Keratinocyte (primary cell): Measurements from ENCODE around the gene OR2F1. TPM values are rescaled to one million over a fixed set of nuclear protein-coding genes. Genes with fewer than 3 reads are reported as not detected.

Source experiments
- DNase-seq: peaks from one replicate; pipeline ENCODE4 v3.0.0-alpha.2; 2011; ENCODE audit warnings: low read depth, missing footprints, low spot score
- FAIRE-seq: peaks from 2 replicates; lab custom pipeline; 2011; peaks lifted over from hg19 to GRCh38; lab: Jason Lieb, UNC
- H2AFZ ChIP-seq: 2 replicates; pipeline ENCODE4 v1.6.0; 2012; ENCODE audit warnings: low read length, control low read depth, inconsistent platforms; ENCODE audit not compliant: control insufficient read depth
- H3K27ac ChIP-seq: 2 replicates; pipeline ENCODE4 v1.5.1; 2011; ENCODE audit warnings: low read length; ENCODE audit not compliant: control insufficient read depth, insufficient read depth
- H3K27me3 ChIP-seq: 3 replicates; pipeline ENCODE4 v1.6.0; 2011; ENCODE audit warnings: low read length; ENCODE audit not compliant: control insufficient read depth, insufficient read depth; ENCODE audit errors: extremely low read depth
- H3K36me3 ChIP-seq, 2 experiments: 2 replicates in 1 of 2; 3 replicates in 1 of 2; pipeline ENCODE4 v1.5.1; 2011; ENCODE audit warnings: low read length in 2 of 2, mild to moderate bottlenecking in 1 of 2; ENCODE audit not compliant: control insufficient read depth in 2 of 2, insufficient read depth in 2 of 2; ENCODE audit errors: extremely low read depth in 1 of 2
- H3K4me1 ChIP-seq: 3 replicates; pipeline ENCODE4 v1.5.1; 2011; ENCODE audit warnings: low read length; ENCODE audit not compliant: control insufficient read depth, insufficient read depth; ENCODE audit errors: extremely low read depth
- H3K4me2 ChIP-seq: 3 replicates; pipeline ENCODE4 v1.6.0; 2011; ENCODE audit warnings: low read depth, low read length; ENCODE audit not compliant: control insufficient read depth, insufficient read depth; ENCODE audit errors: extremely low read depth
- H3K4me3 ChIP-seq, 3 experiments: fragments of 200-600 bp in 1 of 3; sonication (generic) in 1 of 3; 2 replicates in 2 of 3; 3 replicates in 1 of 3; pipeline ENCODE4 v1.5.1; 2011 to 2016; ENCODE audit warnings: low read length in 3 of 3, mild to moderate bottlenecking in 3 of 3, control low read depth in 2 of 3, inconsistent platforms in 1 of 3, low read depth in 1 of 3, mixed read lengths in 1 of 3, mixed run types in 1 of 3, moderate library complexity in 1 of 3; ENCODE audit not compliant: control insufficient read depth in 2 of 3, insufficient read depth in 2 of 3; ENCODE audit errors: extremely low read depth in 1 of 3
- H3K79me2 ChIP-seq: 2 replicates; pipeline ENCODE4 v1.6.0; 2012; ENCODE audit warnings: low read length; ENCODE audit not compliant: control insufficient read depth, insufficient read depth
- H3K9ac ChIP-seq: 3 replicates; pipeline ENCODE4 v1.6.0; 2011; ENCODE audit warnings: low read length; ENCODE audit not compliant: control insufficient read depth, insufficient read depth; ENCODE audit errors: extremely low read depth
- H3K9me1 ChIP-seq: 3 replicates; pipeline ENCODE4 v1.6.0; 2011; ENCODE audit warnings: low read length; ENCODE audit not compliant: control insufficient read depth, insufficient read depth; ENCODE audit errors: extremely low read depth
- H3K9me3 ChIP-seq: 2 replicates; pipeline ENCODE4 v1.5.1; 2012; ENCODE audit warnings: low read depth, low read length; ENCODE audit not compliant: control insufficient read depth
- H4K20me1 ChIP-seq: 3 replicates; pipeline ENCODE4 v1.6.0; 2011; ENCODE audit warnings: low read length; ENCODE audit not compliant: control insufficient read depth, insufficient read depth; ENCODE audit errors: extremely low read depth
- EZH2 ChIP-seq: IDR thresholded peaks from one replicate; pipeline ENCODE4 v1.6.1; 2012; ENCODE audit warnings: inconsistent platforms, mild to moderate bottlenecking, low read length, moderate library complexity
- dilution Hi-C: fragments of 300-500 bp; cut with MboI; formaldehyde crosslinking; loops from one replicate; pipeline ENCODE4 v1.7.0; 2020; ENCODE audit warnings: low sequenced_read_pairs; ENCODE audit not compliant: extremely low pct_ligation_motif_present
- polyA plus RNA-seq, 5 experiments: library from polyadenylated mRNA; depleted of rRNA in 3 of 5; stranded (reverse) in 3 of 5; stranded (forward) in 1 of 5; unstranded in 1 of 5; fragments of >200 nt; gene quantifications; 1 replicate in 1 of 5; 2 replicates in 3 of 5; 3 replicates in 1 of 5; pipeline versions ENCODE4 v1.2.1 to v1.2.3, GENCODE V29; 2011 to 2012; ENCODE audit warnings: missing spikeins in 2 of 5, low read depth in 1 of 5, low replicate concordance in 1 of 5
- TF ChIP-seq, protein P1 (sequence below), 3 experiments: IDR thresholded peaks in 1 of 3; conservative IDR thresholded peaks in 1 of 3; optimal IDR thresholded peaks in 1 of 3; 2 replicates in 2 of 3; 3 replicates in 1 of 3; pipeline versions ENCODE3 to v1.5.1; 2011; ENCODE audit warnings: low read length in 3 of 3, mild to moderate bottlenecking in 3 of 3, moderate library complexity in 2 of 3, control low read depth in 1 of 3, inconsistent platforms in 1 of 3; ENCODE audit not compliant: insufficient read depth in 2 of 3; ENCODE audit errors: extremely low read depth in 1 of 3

Gene OR2F1
- polyA plus RNA-seq, 1 donor (not counting 4 experiments of a cell fraction or from before 2014, with no cell fraction given), result not detected

- Histone ChIP-seq H3K27me3 (no peaks in the 10 kb centered on the region), H3K36me3 (no peaks in the 10 kb centered on the region), H3K9ac (no peak overlapping the region), H3K79me2 (no peaks in the 10 kb centered on the region), H3K4me1 (no peaks in the 10 kb centered on the region), H3K4me2 (no peak overlapping the region), H3K4me3 (no peak overlapping the region), H2AFZ (no peak overlapping the region), H3K9me3 (no peaks in the 10 kb centered on the region), H3K9me1 (no peaks in the 10 kb centered on the region), H4K20me1 (no peaks in the 10 kb centered on the region), H3K27ac (no peak overlapping the region)
- dilution Hi-C loops, result no loop called here
- FAIRE-seq (no peak), DNase-seq (no peak)
- TF ChIP-seq EZH2, result no peak
- TF ChIP-seq, protein P1, sequence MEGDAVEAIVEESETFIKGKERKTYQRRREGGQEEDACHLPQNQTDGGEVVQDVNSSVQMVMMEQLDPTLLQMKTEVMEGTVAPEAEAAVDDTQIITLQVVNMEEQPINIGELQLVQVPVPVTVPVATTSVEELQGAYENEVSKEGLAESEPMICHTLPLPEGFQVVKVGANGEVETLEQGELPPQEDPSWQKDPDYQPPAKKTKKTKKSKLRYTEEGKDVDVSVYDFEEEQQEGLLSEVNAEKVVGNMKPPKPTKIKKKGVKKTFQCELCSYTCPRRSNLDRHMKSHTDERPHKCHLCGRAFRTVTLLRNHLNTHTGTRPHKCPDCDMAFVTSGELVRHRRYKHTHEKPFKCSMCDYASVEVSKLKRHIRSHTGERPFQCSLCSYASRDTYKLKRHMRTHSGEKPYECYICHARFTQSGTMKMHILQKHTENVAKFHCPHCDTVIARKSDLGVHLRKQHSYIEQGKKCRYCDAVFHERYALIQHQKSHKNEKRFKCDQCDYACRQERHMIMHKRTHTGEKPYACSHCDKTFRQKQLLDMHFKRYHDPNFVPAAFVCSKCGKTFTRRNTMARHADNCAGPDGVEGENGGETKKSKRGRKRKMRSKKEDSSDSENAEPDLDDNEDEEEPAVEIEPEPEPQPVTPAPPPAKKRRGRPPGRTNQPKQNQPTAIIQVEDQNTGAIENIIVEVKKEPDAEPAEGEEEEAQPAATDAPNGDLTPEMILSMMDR (optimal IDR thresholded peaks at IDR 0.05 in 1 of 3, IDR thresholded peaks at IDR 0.05 in 1 of 3, conservative IDR thresholded peaks at IDR 0.05 in 1 of 3; ENCODE audit: extremely low read depth in 1 of 3, insufficient read depth in 2 of 3, low read length in 3 of 3), result no peak
These were observed 4.1 kb downstream of the OR2F1 start for GRCh38 chr7:143958781-143959180.

DNA sequence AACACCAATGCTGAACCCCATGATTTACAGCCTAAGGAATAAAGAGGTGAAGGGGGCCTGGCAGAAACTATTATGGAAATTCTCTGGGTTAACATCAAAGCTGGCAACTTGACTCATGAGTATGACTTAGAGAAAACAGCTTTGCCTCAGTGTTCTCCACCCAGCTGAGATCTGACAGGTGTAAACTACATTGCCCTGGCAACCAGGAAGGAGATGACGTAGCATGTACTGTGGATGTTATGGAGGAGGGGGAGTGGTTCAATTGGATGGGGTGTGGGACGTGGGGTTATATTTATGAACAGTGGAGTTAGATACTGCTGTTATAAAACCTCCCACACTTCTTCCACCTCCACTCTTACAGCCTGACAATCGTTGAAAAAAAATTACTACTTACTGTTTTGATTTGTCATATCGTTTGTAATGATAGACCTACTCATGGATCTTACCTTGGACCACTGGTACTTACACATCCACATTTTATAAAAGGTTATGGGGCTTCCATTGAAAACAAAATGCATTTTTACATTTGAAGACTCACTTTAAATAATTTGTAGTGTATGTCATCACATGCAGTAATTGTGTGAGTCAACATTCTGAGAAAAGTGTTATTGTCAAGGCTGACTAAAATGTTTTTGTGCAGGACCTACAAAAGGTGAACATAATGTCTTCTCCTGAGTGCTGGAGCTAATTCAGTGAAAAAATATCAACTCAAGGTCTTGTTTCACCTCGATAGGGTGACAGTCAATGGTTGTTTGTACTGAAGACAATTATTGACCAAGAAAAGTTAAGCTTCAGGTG, 6.4 kb downstream of the OR2F1 start:
- no peaks in the 10 kb centered on the region for H3K4me1 ChIP-seq

More for the DNA sequence above, 6.4 kb downstream of the OR2F1 start:
- H3K36me3 ChIP-seq, result no peaks in the 10 kb centered on the region
- no peaks in the 10 kb centered on the region for H4K20me1 ChIP-seq
- dilution Hi-C loops, result no loop called here
- no peaks in the 10 kb centered on the region for H3K9me1 ChIP-seq
- H3K9me3 ChIP-seq, result no peaks in the 10 kb centered on the region
- no peak overlapping the region for H2AFZ ChIP-seq
- no peak for DNase-seq
- no peaks in the 10 kb centered on the region for H3K79me2 ChIP-seq
- no peak overlapping the region for H3K4me3 ChIP-seq
- H3K9ac ChIP-seq, result no peak overlapping the region
- no peak overlapping the region for H3K4me2 ChIP-seq
- H3K27me3 ChIP-seq, result no peaks in the 10 kb centered on the region
- no peak for FAIRE-seq
- H3K27ac ChIP-seq, result no peak overlapping the region
- TF ChIP-seq, protein P1 (optimal IDR thresholded peaks at IDR 0.05 in 1 of 3, IDR thresholded peaks at IDR 0.05 in 1 of 3, conservative IDR thresholded peaks at IDR 0.05 in 1 of 3; ENCODE audit: extremely low read depth in 1 of 3, insufficient read depth in 2 of 3, low read length in 3 of 3), result no peak
- no peak for TF ChIP-seq EZH2
